ENCODE data around the gene C2orf74. TPM values are rescaled to one million over a fixed set of nuclear protein-coding genes. Genes with fewer than 3 reads are reported as not detected.
"Not testable (repeated sequence)": the region's sequence is repeated elsewhere in the genome, so short reads cannot be mapped to it uniquely, and the experiment has no call there.

C2orf74 gene
- total RNA-seq, 1 donor from 2014 or later, result 15.1 TPM

DNA sequence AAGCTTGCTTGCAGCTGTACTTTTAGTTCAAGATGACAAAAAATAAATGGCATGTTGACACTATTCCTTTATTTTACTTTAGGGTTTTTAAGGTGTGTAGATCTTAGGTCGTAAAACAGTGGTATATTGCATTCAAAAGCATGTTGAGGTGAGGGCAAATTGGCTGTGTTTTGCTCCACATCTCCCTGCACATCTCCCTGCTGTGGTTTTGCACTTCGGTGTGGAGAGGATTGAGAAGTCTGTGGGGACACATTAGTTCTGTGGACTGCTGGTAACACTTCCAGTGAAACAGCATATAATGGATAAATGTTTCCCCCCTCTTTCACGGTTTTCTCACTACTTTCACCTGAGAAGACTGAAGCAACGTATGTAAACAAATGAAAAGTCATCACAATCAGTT lies 25.1 kb downstream of the C2orf74 start:
- Mint-ChIP-seq H3K27me3 (ENCODE audit: unreplicated experiment) (no peaks in the 10 kb centered on the region), H3K4me1 (ENCODE audit: low read depth, unreplicated experiment) (no peaks in the 10 kb centered on the region), H3K36me3 (ENCODE audit: unreplicated experiment) (no peaks in the 10 kb centered on the region), H3K4me3 (ENCODE audit: unreplicated experiment) (no peak overlapping the region), H3K27ac (ENCODE audit: unreplicated experiment) (no peak overlapping the region), H3K9me3 (ENCODE audit: unreplicated experiment) (no peaks in the 10 kb centered on the region)
- no peak for DNase-seq
- TF ChIP-seq, protein P1, sequence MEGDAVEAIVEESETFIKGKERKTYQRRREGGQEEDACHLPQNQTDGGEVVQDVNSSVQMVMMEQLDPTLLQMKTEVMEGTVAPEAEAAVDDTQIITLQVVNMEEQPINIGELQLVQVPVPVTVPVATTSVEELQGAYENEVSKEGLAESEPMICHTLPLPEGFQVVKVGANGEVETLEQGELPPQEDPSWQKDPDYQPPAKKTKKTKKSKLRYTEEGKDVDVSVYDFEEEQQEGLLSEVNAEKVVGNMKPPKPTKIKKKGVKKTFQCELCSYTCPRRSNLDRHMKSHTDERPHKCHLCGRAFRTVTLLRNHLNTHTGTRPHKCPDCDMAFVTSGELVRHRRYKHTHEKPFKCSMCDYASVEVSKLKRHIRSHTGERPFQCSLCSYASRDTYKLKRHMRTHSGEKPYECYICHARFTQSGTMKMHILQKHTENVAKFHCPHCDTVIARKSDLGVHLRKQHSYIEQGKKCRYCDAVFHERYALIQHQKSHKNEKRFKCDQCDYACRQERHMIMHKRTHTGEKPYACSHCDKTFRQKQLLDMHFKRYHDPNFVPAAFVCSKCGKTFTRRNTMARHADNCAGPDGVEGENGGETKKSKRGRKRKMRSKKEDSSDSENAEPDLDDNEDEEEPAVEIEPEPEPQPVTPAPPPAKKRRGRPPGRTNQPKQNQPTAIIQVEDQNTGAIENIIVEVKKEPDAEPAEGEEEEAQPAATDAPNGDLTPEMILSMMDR (IDR thresholded peaks at IDR 0.05; ENCODE audit: partially characterized antibody, unreplicated experiment), result no peak

DNA sequence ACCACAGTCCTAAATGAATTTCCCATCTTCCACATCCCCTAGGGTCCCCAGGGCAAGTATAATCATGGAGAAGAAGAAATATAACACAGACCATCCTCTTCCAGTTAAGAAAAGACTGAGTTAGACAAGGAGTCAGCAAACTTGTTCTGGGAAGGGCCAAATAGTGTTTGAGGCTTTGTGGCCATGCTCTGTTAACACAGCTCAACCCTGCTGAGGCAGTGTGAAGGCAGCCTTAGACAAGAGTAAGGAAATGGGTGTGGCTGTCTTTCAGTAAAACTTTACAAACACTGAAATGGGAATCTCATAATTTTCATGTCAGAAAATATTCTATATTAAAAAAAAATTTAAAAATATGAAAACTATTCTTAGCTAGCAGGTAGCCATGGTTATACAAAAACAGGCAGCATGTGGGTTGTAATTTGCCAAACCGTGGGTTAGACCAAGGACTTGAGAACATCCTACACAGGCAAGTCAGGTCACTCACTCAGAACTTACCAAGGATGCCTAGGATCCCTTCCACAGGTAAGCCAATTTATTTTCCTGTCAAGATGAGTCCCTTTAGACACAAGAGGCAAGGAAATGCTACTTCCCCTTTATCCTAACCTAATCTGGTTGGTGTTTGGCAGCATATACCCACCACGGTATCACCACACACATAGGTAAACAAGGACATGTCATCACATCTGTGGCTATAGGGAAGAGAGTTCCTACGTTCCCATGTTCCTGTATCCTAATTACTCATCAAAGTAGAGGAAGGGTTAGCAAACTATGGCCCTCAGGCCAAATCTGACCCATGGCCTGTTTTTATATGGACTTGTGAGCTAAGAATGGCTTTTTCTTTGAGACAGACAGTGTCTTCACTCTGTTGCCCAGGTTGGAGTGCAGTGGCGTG lies 31.9 kb downstream of the C2orf74 start:
- H3K27ac Mint-ChIP-seq (ENCODE audit: unreplicated experiment), result no peak overlapping the region
- no peaks in the 10 kb centered on the region for H3K27me3 Mint-ChIP-seq (ENCODE audit: unreplicated experiment)
- H3K4me3 Mint-ChIP-seq (ENCODE audit: unreplicated experiment), result no peak overlapping the region
- no peaks in the 10 kb centered on the region for H3K36me3 Mint-ChIP-seq (ENCODE audit: unreplicated experiment)
- no peaks in the 10 kb centered on the region for H3K4me1 Mint-ChIP-seq (ENCODE audit: low read depth, unreplicated experiment)
- no peaks in the 10 kb centered on the region for H3K9me3 Mint-ChIP-seq (ENCODE audit: unreplicated experiment)
- TF ChIP-seq, protein P1 (IDR thresholded peaks at IDR 0.05; ENCODE audit: partially characterized antibody, unreplicated experiment), result no peak
- no peak for DNase-seq

DNA sequence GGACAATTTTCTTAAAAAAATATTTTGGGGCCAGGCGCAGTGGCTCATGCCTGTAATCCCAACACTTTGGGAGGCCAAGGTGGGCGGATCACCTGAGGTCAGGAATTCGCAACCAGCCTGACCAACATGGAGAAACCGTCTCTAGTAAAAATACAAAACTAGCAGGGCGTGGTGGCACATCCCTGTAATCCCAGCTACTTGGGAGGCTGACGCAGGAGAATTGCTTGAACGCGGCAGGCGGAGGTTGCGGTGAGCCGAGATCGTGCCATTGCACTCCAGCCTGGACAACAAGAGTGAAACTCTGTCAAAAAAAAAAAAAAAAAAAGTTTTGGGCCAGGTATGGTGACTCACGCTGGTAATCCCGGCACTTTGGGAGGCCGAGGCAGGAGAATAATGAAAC lies 32.7 kb downstream of the C2orf74 start:
- DNase-seq; H3K4me1 Mint-ChIP-seq (ENCODE audit: low read depth, unreplicated experiment); H3K4me3 Mint-ChIP-seq (ENCODE audit: unreplicated experiment); H3K36me3 Mint-ChIP-seq (ENCODE audit: unreplicated experiment); H3K9me3 Mint-ChIP-seq (ENCODE audit: unreplicated experiment); H3K27ac Mint-ChIP-seq (ENCODE audit: unreplicated experiment); H3K27me3 Mint-ChIP-seq (ENCODE audit: unreplicated experiment): not testable (repeated sequence)

DNA sequence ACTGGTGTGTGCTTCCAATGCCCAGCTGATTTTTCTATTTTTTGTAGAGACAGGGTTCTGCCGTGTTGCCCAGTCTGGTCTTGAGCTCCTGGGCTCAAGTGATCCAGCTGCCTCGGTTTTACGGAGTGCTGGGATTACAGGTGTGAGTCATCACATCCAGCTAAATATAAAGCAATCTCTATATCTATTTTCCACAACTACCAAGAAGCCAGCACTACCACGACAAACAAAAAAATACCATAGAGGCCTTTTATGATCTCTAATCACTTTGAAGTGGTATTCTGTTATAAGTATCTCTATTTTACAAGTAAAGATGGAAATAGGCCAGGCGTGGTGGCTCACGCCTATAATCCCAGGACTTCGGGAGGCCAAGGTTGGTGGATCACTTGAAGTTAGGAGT lies 34.7 kb downstream of the C2orf74 start:
- H3K27me3 Mint-ChIP-seq (ENCODE audit: unreplicated experiment), result no peaks in the 10 kb centered on the region
- no peaks in the 10 kb centered on the region for H3K4me1 Mint-ChIP-seq (ENCODE audit: low read depth, unreplicated experiment)
- H3K27ac Mint-ChIP-seq (ENCODE audit: unreplicated experiment), result no peak overlapping the region
- no peaks in the 10 kb centered on the region for H3K9me3 Mint-ChIP-seq (ENCODE audit: unreplicated experiment)
- H3K36me3 Mint-ChIP-seq (ENCODE audit: unreplicated experiment), result no peaks in the 10 kb centered on the region
- no peak for DNase-seq
- no peak overlapping the region for H3K4me3 Mint-ChIP-seq (ENCODE audit: unreplicated experiment)
- TF ChIP-seq, protein P1 (IDR thresholded peaks at IDR 0.05; ENCODE audit: partially characterized antibody, unreplicated experiment), result no peak

DNA sequence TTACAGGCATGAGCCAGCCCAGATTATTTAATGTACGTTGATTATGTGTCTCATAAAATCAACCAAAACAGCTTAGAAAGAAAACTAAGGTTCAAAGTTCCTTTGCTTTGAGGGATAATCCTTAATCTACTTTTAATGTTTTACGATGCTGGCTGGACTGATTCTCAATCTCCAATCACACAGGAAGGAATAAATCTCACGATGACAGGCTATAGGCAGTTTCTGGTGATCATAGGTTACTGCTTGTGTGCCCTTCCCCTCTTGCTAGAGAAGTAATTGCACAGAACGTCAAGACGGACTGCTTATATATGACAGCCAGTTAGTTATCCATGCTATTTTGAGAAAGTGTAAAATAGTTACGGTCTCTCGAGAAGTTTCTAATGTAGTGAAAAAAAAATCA lies 43.1 kb downstream of the C2orf74 start:
- Mint-ChIP-seq H3K36me3 (ENCODE audit: unreplicated experiment) (no peaks in the 10 kb centered on the region), H3K4me3 (ENCODE audit: unreplicated experiment) (no peak overlapping the region), H3K27ac (ENCODE audit: unreplicated experiment) (no peak overlapping the region), H3K27me3 (ENCODE audit: unreplicated experiment) (no peaks in the 10 kb centered on the region), H3K4me1 (ENCODE audit: low read depth, unreplicated experiment) (no peaks in the 10 kb centered on the region), H3K9me3 (ENCODE audit: unreplicated experiment) (no peaks in the 10 kb centered on the region)
- DNase-seq, result no peak
- TF ChIP-seq, protein P1 (IDR thresholded peaks at IDR 0.05; ENCODE audit: partially characterized antibody, unreplicated experiment), result no peak
